NCI-H146 (cell line): ENCODE data around the gene LRRC45.

ENCODE experiments used
- DNase-seq: peaks from one replicate; lab custom pipeline; 2025; lab: John Stamatoyannopoulos, UW

The LRRC45 gene

GRCh38 chr17:82007495-82008257 lies 15.4 kb upstream of the LRRC45 start:
- DNase-seq, result no peak

DNA sequence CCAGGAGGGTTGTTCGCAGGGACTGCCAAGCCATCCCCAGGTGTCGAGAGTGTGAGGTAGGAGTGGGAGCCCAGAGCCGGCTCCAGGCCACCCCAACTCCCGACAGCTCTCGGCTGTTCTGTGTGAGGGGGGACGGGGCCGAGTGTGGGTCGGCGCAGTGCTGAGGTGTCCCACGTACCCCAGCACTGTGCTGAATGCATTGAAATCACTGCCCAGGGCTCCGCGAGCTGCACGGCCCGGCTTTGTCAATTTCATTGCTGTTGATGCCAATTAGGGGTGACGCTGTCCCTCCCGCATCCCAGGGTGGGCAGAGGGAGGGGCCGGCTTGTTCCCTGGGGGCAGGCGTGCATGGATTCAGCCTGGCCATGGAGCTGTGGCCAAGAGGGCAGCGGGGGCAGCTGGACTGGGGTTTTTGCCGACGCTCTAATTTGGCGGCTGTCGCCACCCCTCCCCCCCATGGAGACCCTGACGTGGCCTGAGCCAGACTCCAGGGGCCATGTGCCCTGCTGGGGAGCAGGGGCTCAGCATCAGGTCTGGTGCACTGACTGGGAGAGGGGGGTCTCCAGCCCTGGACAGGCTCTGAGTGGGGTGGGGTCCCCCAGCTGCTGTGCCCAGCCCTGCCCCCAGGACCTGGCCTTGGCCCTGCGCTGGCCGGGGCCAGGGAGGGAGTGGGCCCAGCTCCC lies 14.7 kb upstream of the LRRC45 start:
- no peak for DNase-seq

- no peak for DNase-seq
Measured at GRCh38 chr17:82008941-82009405, 14.1 kb upstream of the LRRC45 start.

GRCh38 chr17:82009413-82009812 lies 13.7 kb upstream of the LRRC45 start:
- no peak for DNase-seq

DNA sequence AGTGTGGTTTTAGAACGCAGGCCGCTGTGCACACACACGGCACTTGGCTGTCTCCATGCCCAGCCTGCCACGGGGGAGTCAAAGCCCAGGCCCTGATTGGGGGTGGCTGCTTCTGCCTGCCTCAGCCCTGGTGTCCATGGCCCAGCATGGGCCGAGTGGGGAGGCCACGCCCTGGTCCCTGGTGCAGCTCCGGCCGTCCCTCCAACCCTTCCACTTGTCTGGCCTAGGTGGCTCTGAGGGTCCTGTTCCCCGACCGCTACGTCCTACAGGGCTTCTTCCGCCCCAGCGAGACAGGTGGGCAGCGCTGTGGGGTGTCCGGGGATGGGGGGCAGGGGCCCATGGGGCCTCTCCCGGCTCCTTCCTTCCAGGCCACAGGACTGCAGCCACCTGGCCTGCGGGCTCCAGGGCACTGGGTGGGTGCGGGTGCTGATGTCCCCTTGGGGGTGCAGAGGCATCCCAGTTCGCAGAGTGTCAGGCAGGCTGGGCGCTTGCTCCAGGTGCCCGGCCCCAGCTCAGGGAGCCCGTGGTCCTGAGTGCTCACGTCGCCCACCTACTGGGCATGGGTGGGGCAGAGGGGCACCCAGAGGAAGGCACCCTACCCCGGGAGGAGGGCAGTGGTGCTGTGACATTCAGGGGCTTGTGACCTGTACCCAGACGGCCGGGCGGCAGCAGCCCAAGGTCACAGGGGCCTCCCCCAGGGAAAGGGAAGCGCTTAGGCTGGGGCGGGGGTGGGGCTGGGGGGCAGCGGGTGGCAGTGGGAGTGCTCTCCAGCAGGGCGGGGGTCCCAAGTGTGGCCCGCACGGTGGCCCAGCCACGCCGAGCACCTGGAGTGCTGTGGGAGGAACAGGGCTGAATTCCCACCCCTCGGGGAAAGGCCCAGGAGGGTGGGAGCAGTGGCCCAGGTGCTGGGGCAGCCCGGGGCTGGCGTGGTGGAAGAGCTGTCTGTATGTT lies 12.3 kb upstream of the LRRC45 start:
- no peak for DNase-seq

DNA sequence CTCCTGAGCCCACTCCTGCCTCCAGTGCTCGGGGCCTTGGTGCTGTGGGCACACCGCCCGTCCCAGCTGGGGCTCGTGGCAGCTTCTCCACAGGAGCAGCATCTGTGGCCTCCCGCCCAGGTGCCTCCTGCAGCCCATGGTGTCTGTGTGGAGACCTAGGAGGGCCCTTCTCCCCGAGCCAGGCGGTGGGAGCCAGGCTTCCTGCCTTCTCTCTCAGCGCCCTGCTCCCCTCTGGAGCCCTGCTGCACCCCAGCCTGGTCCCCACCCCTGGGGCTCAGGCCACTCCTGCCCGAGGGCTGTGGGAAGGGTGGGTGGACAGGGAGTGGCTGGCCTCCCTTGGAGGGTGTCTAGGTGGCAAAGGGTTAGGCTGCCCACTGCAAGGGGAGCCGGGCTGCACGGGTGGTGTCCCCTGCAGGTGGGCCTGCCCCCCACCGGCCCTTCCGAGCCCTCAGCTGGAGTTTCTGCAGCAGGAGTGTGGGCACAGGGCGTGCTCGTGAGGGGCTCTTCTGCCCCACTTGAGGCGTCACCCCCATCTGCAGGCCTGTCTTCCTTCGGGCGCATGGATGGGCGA lies 11.4 kb upstream of the LRRC45 start:
- no peak for DNase-seq

DNA sequence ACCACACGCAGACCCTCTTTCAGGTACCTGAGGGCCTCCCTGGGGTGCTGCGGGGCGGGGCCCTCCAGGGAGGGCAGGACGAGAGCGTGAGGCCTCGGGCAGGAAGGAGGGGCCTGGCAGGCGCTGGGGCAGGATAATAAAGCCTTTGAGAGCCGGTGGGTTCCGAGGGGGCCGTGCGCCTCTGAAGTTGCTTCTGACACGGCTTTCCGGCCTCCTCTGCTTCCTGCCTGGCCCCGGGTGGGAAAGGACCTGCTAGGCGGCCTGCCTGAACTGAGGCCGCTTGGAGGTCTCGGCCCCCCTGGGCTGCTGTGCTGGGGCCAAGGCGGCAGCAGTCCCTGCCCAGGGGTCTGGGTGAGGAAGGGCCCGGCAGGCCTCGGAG lies 10.9 kb upstream of the LRRC45 start:
- no peak for DNase-seq

DNA sequence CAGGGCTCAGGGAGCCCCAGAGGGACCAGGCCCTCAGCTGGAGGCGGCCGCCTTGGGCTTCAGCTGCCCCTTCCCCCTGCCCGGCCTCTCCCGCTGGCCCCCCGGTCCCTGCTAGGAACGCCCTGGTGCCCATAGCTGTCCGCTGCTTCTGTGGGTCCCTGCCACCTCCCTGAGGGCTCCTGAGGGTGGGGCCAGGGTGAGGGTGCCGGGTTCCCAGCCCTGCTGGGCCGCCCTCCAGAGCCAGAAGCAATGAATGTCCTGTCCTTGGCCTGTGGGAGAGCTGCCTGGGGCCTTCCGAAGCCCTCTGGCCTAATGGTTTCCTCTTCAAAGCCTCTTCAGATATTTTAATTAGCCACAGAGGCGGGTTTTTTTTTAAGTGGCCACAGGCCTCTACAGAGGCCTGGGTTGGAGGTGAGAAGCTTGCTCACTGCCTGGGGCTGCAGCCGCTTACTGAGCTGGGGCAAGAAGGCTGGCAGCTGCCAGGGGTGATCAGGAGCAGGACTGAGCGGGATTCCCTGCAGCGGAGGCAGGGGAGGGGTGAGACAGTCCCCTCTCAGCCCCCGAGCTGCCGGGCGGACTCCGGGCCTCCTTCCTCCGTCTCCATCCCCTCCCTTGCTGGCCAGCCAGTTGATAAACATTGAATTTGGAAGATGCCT lies 10.3 kb upstream of the LRRC45 start:
- no peak for DNase-seq

DNA sequence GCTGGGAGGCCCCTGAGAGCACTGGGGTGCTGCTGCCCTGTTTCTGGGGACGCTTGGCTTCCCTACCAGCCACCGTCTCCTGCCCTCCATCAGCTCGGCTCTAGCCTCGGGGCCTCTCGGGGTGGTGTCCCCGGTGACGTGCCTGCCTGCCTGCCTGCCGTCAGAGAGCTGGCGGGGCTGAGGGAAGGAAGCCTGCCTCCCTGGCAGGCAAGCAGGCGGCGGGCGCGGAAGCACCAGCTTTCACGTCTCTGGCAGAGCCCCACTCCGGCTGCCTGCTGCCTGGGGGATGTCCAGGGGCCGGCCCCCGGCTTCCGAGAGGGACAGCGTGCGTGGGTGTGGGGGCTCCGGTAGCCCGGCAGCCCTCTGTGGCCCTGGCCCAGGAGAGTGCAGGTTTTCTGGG lies 9.8 kb upstream of the LRRC45 start:
- DNase-seq, result no peak

- no peak for DNase-seq
Measured at GRCh38 chr17:82013772-82014321, 9.3 kb upstream of the LRRC45 start.

GRCh38 chr17:82014432-82014831 lies 8.7 kb upstream of the LRRC45 start:
- no peak for DNase-seq

- DNase-seq, result no peak
Measured at GRCh38 chr17:82014971-82015310, 8.2 kb upstream of the LRRC45 start.

- DNase-seq, result no peak
Measured at GRCh38 chr17:82015311-82015971, 7.7 kb upstream of the LRRC45 start.

DNA sequence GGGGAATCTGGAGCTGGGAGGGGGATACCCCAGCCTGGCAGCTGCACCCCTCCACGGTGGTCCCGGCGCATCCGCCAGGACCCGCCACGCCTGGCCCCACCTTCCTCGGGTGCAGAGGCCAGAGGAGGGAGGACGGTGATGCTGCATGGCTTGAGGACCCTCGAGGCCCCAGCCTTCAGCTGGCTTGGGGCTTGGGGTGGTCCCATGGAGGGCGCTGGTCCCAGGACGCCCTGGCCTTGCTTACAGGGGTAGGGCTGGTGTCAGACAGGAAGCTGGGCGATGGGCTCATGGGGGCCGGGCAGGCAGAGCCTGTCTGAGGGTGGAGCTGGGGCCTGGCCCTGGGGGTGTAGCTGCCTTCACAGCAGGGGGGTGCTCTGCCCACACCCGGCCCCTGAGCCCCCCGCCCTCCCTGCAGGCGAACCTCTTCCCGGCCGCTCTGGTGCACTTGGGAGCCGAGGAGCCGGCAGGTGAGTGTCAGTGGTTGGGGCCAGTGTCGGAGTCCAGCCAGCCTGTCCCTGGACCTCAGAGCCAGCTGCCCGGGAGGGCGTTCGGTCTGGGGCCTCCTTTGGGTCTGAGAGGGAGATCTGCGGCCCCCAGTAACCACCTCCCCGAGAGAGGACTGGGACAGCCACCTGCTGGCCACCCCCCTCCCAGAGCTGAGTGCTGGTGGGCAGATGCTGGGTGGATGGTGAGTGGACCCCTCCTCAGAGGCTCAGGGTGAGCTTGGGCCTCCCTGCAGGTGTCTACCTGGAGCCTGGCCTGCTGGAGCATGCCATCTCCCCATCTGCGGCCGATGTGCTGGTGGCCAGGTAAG lies 6.8 kb upstream of the LRRC45 start:
- no peak for DNase-seq

DNA sequence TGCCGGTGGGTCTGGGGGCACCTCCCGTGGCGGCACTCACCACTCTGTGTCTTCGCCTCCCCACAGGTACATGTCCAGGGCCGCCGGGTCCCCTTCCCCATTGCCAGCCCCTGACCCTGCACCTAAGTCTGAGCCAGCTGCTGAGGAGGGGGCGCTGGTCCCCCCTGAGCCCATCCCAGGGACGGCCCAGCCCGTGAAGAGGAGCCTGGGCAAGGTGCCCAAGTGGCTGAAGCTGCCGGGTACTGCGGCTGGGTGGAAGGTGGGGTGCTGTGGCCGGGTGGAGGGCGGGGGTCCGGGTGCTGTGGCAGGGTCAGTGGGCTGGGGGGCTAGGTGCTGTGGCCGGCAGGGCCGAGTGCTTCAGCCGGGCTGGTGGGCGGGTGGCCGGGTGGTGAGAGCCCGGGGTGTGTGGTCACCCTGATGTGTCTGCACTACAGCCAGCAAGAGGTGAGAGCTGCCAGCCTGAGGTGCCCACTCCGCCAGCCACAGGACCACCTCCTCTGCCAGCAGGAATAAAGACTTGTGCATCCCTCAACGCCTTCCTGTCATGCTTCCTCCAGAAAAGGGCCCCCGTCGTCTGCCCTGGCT lies 6.1 kb upstream of the LRRC45 start:
- DNase-seq, result no peak

DNA sequence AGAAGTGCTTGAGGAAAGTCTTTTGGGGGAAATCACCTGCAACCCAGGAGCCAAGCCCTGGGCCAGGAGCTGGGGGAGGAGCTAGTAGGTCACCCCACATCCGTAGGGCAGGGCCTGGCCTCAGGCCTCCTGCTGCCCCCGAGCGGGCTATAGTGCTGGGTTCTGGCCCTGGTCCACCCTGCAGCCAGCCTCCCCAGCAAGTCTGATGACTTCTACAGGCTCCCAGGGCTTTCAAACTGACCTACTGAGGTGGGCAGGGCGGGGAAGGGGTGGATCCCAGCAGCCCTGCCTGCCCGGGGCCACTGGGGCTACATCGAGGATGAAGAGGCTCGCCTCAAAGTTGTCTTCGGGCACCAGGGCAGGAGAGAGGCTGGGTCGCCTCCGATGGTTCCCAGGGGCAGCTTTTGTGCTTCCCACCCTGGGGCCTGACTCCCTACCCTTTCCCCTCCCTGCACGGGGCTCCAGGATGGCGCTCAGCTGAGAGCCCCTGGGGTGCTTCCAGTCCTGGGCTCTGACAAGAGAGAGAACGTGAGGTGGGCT lies 5.4 kb upstream of the LRRC45 start:
- DNase-seq, result no peak

DNA sequence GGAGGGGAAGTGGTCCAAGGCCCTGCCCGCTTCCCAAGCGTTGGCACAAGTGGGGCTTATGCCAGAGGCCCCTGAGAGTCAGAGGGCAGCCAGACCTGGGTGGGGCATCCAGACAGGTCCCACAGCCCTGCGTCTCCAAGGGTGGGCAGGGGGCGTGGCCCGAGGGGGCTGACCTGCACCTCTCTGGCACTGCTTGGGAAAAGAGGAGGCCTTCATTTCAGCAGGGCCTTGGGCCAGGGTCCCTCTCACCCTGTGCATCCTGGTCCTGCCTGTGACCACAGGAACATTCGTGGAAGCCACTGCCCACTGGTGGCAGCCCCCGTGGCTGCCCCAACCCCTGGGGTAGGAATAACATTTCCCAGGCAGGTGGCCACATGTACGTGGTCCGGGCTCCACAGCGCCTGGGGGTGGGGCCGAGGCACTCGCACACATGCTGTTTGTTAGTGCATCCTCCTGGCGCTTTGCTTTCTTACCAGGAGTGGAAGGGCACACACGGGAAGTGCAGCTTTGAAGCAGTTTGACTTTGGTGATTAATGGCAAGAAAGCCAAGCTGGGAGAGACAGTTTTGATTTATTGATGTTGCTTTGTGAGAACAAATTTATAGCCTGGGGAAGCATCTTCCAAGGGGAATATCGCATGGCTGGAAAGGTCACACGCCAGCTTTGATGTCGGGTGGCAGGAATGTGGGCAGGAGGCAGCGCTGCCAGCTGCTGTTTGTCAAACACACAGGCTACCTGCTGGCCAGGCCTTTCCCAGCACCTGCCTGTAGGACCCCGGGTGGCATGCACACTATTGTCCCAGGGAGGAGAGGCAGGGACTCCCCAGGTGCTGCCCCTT lies 4.7 kb upstream of the LRRC45 start:
- DNase-seq, result peak; percentile 77

DNA sequence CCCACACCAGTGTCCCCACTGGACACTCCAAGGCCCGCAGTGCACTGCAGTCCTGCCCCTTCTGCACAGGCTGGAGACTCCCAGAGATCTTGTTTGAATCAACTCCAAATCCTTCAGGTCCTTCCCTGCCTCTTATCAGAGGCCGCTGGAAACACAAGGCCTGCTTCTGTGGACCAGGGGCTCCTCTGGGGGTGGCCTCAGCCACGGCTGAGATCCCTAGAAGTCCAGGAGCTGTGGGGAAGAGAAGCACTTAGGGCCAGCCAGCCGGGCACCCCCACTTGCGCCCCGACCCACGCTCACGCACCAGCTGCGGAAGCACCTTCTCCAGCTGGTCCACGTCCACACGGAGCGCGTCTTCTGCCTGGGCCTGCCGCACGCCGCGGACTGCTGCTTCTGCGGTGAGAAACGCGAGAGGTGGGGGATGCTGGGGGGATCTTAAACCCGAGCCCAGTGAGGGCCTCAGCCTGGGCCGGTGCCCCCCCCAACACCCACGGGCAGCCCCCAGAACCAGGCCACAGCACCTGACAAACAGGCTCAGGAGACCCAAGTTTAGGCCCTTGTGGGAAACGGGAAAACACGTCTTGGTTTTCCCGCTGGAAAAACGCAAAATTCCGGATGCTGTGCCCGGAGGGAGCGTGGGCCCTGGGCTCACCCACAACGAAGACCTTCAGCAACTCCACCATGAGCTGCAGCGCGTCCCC lies 4.0 kb upstream of the LRRC45 start:
- no peak for DNase-seq
